HG03521 (cell line): Measurements from ENCODE around the gene NXN.
"Not testable (repeated sequence)": the region's sequence is repeated elsewhere in the genome, so short reads cannot be mapped to it uniquely, and the experiment has no call there.

ENCODE experiments used
- ATAC-seq: cut with Tn5 transposase; IDR thresholded peaks from one replicate; pipeline ENCODE4 v1.9.1; 2021; ENCODE audit warnings: mild to moderate bottlenecking, moderate library complexity; ENCODE audit not compliant: unreplicated experiment

NXN gene

DNA sequence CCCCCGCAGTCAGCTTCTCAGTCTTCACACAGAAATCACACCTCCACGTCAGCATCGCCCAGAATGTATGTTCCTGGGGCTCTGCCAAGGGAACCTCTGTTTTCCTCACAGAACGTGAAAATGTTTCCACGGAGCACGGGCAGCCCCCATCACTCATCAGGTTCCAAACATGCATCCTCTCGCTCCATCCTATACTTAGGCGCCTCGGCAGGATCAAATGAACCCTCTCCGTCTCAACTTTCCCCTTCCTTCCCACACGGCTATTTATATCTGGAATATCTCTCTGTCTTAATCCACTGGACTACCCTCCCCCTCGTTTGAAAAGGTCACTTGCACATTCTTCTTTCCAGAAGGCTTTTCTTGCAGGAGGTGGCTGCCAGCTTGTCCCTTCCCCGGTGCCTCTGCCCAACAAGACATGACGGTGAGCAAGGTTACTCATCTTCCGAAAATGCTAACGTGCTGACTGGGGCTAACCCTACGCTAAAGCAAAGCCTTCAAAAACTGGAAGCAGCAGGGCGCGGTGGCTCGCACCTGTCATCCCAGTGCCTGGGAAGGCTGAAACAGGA lies 21.6 kb downstream of the NXN start:
- ATAC-seq: no peak

DNA sequence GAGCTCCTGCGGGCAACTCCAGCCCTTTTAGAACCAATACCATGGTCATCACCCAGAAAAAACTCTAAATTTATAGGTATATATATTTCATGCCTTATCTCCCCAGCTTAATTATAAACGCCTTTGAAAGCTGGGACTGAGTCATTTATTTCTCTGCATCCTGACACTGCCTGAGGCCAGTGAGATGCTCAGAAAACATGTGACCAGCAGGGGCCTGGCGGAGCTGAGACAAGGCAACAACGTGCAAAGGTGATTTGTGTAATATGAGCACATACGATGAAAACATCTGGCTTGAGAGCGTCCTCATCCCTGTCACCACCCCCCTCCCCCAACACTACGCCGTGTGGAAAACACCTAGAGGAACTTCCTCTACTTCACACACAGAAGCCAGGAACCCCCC lies 22.7 kb downstream of the NXN start:
- no peak for ATAC-seq

DNA sequence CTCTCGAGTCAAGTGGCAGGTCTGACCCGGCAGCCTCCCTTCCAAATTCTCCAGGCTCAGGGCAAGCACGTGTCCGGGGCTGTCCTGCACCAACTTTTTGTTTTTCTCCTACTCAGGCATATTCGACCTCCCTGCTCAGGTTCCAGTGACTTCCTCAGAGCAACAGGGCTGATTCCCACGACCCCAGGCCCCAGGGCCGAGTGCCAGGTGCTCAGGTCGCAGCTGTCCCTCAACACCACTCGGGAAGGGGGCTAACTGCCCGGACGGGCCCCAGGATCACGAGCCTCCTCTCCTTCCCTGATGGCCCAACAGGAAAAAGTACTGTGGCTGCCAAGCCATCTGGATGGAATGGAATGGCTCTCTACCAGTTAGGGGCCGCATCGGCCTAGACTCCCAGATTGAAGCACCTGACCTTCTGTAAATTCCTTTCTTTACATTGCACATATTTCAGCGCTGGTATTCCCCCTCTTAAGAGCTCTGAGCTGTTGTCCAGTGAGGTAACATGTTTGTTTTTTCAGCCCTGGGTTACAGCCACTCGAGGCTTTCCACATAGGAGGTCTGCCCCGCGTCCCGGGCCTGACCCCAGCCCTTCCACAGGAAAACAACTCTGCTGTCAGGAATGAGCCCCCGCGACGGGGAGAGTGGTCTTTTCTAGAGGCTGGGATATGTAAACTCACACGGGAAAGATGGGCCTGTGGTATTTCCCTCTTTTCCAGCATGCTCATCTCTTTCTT lies 25.0 kb downstream of the NXN start:
- ATAC-seq: no peak

DNA sequence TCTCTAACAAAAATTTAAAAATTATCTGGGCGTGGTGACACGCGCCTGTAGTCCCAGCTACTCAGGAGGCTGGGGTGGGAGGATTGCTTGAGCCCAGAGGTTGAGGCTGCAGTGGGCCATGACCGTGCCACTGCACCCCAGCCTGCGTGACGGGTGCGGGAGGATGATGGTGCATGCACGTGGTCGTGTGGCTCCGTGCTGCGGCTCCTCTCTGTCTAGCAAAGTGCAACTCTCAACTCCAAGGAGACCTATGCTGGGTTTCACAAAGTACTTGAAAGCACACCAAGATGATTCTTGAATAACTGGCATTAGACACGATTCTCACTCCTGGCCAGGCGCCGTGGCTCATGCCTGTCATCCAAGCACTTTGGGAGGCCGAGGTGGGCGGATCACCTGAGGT lies 25.8 kb downstream of the NXN start:
- no peak for ATAC-seq

DNA sequence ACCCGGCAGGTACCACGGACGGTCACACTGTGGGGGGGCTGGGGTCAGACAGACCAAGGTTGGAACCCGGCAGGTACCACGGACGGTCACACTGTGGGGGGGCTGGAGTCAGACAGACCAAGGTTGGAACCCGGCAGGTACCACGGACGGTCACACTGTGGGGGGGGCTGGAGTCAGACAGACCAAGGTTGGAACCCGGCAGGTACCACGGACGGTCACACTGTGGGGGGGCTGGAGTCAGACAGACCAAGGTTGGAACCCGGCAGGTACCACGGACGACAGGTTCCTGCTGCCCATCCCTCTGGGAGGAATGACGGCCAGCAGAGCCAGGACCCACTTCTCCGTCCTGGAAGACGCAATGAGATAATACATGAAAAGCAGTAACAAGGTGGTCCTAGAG lies 27.0 kb downstream of the NXN start:
- ATAC-seq: not testable (repeated sequence)

DNA sequence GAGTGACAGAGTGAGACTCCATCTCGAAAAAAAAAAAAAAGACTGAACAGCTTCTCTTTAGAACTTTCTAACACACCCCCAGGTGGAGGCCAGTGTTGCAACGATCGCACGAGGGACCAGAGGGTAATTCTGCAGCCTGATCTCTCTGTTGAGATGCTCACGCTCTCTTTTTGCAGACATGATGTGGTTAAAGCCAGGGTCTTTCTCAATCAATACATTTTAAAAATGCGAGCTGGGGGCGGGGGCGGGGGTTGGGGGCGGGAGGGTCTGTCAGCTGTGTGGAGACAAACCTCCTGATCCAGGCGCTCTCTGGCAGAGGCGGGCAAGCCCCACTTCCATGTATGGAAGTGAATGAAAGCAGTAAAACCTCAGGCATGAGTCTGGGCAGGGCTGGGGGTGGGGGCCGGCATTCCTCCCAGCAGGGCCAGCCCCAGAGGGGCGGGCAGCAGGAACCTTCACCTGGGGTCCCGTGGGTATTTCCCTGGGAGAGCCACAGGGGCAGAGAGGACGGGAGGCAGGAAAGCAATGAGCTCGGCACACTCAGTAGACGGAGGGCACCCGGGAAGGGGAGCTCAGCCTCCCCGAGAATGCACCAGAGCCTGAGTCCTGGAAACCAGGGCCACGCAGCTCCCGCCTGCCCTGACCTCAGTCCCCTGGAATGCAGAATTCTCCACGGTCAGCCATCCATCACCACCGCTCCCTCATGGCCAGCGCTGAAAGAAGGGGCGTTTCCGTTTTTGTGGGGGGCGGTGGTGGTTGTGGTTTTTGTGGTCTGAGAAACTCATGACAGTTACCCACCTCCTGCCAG lies 28.0 kb downstream of the NXN start:
- no peak for ATAC-seq

DNA sequence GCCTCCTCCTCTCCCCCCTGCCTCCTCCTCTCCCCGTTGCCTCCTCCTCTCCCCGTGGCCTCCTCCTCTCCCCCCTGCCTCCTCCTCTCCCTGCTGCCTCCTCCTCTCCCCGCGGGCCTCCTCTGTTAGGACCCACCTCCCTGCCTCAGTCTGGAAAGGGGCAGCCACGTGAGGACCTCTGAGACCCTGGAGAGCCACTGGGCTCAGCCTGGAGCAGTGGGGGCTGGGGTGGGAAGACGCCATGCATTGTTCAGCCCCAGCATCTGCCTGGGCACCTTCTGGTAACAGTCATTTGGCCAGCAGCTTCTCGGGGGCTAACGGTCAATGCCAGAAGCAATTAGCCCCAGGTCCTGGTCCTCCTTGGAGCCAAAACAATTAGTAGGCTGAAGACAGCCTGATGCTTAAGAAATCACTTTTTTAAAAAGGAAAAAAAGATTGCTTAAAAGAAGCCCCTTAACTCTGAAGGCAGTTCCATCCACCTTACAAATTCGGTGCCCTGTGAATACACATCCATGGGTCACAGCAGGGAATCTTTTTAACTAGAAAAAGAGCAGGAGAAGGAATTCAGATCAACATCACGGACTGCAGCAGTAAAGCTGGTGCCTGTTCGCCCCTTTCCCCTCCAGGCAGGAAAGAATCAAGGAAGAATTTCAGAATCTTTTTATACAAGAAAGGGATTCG lies 29.8 kb downstream of the NXN start:
- ATAC-seq: no peak

DNA sequence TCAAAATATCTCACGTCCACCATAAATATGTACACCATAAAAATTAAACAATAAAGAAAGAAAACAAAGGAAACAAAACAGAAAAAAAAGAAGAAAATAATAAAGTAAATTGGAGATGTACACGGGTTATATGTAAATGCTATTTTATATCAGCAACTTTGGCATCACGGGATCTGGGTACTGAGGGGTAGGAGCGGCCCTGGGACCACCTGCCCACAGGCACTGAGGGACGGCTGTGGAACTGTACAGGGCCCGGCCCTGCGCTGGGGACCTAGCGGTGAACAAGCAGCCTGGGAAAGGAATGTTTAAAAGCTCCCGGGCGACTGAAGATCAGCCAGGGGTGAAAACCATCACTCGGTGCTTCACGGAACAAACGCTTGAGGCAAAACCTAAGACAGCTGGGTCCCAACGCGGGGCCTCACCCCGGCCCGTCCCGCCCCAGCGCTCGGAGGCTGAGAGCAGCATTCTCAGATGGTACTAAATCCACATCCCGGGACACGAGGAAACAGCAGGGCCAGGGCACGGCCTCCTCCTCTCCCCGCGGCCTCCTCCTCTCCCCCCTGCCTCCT lies 31.2 kb downstream of the NXN start:
- no peak for ATAC-seq

DNA sequence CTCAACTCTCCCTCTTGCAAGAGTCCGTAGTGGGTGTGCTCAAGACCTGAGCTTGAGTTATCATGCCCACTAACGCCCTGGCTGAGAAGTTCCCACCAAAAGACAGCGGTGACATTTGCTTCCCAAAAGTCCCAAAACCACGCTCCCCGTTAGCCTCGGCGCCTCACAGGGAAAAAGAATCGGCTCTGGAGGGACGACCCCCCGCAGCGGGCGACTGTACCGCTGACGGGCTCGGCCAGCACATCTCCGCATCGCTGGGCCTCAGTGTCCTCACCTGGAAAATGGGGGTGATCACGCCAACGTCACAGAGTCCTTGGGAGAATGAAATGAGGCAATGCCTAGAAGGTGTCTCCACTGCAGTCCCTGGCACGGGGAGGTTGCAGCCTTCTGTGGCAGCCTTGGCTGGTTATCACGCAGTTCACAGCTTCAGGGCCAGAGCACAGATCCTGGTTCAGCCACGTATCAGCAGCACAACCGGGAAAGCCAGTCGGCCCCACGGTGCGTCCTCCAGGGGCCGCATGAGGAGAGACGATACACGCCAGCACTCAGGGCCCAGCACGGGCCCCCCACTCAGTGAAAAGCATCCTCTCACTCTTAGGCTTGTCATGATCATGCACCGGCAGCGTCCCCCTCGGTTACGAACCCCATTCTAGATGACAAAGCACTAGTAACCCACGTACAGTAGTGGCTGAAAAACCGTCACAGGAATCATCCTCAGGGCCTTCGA lies 32.9 kb downstream of the NXN start:
- no peak for ATAC-seq

DNA sequence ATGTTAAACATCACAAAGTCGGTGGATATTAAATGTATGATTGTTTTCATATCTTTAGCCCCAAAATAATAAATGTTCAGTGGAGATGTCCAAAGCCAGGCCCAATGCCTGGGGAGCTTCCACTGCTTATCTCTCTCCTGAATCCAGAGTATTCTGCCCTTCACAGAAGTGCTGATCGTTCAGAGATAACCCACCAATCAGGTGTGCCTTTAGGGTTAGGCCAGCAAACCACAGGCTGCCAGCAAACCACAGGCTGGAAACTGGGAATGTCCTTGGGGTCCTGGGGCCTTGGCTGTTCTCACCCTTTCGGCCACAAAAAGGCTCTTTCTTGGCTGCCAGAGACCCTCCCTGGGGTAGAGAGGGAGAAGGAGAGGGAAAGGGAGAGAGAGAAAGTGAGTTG lies 33.9 kb downstream of the NXN start:
- no peak for ATAC-seq

DNA sequence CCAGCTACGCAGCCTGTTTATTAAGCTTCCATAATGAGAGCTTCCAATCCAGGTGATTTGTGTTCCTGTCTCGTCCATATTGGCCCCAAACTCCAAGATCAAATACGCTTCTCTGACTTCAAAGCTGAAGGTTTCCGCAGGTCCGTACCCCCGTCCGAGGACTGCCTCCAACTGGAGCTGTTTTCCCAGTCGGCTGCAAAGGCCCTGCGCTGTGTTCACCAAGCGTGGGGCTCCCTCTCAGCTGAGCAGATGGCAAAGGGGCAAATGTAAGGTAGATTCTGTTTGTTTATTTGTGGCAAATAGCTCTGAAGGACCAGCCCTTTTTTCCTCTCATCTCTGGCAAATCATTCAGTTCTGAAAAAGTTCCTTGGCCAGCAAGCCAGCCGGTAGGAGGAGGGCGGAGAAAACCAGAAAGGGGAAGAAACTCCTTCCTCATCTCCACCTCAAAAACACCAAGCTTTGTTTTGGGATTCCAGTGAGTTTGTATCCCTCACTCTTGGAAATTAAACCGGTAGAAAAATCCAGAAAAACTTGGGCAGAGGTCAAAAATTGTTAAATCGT lies 35.2 kb downstream of the NXN start:
- ATAC-seq: no peak

DNA sequence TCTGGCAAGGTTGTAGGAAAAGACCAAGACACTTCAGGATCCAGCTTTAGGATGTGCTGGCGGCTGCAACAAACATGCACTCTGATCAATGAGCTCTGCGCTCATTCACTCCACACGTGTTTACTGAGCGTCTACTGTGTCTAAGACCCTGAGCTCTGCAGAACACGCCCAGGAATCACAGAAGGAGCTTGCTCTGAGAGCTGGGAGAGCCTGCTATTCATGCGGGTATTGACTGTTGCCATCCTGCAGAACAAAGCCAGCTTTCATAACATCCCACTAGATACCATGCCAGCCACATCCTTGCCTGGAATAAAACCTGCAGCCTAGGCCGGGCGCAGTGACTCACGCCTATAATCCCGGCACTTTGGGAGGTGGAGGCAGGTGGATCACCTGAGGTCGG lies 44.1 kb downstream of the NXN start:
- no peak for ATAC-seq

DNA sequence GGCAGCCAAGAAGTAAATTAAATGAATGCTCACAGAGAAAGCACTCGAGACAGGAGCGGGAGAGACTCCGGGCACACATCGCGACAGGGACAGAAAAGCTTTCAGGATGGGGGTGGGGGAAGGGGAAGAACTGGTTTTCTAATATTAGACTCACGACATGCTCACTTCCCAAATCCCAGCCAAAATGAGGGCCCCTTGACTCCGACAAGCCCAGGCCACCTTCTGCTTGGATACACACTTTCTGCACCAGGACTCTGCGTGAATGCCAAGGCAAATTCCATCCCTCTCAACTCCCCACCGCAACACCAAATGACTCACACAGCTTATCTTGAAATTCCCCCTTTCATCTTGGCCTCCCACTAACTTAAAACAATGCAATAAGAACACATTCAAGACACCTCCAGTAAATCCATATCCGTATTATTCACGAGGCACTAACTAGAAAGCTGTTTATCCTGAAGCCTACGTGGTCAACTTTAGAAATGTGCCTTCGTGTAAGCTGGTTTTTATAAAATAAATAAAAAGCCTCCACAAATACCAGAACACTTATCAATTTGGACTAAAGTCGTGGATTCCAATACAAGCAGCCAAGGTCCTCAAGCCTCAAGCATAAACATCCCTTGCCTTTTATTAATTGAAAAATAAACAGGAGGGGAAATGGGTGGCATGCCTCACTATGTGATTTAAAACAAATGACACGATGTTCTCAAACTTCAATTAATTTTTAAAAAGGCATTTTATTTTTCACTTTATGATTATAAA lies 46.1 kb downstream of the NXN start:
- ATAC-seq: no peak

DNA sequence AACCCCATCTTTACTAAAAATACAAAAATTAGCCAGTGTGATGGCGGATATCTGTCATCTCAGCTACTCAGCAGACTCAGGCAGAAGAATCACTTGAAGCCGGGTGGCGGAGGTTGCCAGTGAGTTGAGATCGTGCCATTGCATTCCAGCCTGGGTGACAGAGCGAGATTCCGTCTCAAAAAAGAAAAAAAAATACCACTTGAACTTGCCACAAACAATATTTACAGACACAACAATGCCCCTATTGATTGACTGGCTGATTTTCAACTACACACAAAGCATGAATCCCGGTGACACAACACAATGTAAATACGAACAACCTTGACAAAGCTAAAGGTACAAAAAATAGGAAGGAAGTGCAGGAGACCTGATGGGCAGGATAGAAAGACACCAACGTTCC lies 49.3 kb downstream of the NXN start:
- ATAC-seq: no peak

DNA sequence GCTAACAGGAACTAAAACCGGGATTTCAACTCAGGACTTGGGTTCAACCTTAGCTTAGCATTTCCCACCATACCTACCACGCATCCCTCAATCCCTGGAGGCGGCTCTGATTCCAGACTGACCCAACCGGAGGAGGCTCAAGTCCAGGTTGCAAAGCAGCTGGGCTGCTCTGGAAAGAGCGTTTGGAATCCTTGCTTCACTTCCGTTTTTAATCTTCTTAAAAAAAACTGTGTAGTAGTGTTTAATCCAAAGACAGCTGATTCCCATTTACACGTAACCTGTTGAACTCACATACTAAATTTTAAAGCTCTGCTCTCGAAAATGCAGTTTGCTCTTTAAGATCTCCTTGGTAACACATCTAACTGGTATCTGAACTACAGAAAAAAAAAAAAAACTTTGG lies 50.0 kb downstream of the NXN start:
- no peak for ATAC-seq

DNA sequence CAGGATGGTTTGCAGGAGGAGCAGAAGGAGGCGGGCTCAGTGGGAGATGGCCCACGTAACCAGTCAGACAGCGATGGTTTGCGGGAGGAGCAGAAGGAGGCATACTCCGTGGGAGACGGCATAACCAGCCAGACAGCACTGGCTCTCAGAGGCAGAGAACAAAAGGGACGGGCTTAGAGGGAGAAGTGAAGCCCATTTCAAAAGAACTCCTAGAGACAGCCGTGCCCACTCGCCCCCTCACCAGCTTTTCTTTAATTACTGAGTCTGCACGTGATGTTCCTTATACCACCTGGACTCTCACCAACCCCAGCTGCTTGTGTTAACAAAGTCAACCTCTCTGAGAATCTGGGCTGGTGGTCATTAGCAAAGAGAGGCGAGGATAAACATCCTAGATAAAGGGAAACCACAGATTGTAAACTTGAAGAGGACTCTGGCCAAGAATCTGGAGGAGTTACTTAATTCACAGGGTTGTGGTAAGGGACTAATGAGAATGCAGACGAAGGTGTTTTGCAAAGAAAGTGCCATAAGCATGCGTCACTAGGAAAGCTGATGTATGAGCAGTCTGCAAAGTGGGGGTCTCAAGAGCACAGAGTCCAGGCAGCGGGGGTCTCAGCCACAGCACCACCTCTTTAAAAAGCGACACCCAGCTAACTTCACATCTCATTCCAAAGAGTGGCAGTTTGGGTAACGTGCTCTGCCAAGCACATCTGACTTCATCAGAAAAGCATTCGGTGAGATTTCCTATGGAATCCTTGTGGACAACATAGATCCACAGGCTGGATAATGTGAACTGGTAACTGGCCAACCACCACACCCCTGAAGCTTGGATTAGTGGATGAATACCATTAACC lies 51.7 kb downstream of the NXN start:
- ATAC-seq: no peak

DNA sequence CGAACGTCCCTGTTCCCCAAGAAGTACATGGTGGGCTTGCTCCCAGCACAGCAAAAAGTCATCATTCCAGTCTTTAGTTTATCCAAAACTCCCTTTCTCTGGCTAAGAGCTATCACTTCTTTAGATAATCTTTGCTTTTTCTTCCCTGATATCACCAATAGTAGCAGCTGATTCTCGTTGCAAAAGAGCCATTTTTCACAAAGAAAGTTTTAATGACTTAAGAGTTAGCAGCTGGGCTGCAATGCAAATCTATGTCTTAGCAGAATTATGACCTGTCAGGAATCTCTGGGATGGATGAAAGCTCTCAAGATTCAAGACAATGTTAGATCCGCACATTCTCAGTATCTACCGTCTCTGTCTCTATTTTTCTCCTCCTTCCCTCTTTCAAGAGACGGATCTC lies 53.8 kb downstream of the NXN start:
- ATAC-seq: no peak

DNA sequence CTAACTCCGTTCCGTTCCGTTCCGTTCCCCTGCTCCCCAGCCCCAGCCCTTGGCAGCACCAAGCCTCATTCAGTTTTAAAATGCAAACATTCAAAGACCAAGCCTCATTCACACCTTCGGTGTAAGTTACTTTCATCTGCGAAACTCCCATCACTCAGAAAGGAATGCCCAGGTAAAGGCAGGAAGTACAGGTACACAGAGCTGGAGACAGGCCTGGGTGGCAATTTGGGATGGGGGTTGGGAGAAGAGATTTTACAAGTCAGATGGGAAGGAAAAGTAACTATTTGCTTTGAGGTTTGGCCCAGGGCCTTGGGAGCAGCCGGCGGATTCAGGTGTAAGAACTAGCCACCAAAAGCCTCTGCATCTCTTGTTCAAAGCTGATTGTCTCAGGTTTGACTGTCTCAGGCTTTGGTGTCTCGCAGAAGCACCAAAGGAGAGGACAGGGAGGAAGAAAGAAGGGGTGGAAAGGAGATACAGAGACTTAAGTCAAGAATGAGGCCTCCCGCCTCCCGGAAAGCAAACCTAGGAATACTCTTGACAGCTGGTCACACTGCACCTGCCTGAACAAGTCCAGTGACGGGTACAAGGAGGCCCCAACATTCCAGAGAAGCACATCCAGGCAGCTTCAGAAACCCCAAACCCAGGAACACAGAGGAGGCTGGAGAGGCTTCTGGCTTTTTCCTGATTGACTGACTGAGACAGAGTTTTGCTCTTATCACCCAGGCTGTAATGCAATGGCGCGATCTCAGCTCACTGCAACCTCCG lies 54.7 kb downstream of the NXN start:
- ATAC-seq: no peak
